Lung (tissue), 12 donors: ENCODE results near the gene EIF2D. TPM values are rescaled to one million over a fixed set of nuclear protein-coding genes. Genes with fewer than 3 reads are reported as not detected.

Experiments
- ATAC-seq: fragments of 200-7000 bp; cut with Tn5 transposase; one replicate; pipeline ENCODE4 v1.9.1; 2020; ENCODE audit warnings: moderate number of reproducible peaks; ENCODE audit not compliant: insufficient read depth, low FRiP score
- DNase-seq, 3 donors: peaks; one replicate each; pipeline ENCODE4 v3.0.0-alpha.2; 2013 to 2017
- H3K27ac ChIP-seq, 2 donors: one replicate each; pipeline ENCODE4 v1.5.1; 2013; ENCODE audit warnings: mild to moderate bottlenecking in 2 of 2, moderate library complexity in 2 of 2, control low read depth in 1 of 2, inconsistent platforms in 1 of 2, low read depth in 1 of 2, low read length in 1 of 2
- H3K27me3 ChIP-seq, 3 donors: one replicate each; pipeline ENCODE4 v1.5.1; 2013; ENCODE audit warnings: low read length in 2 of 3; ENCODE audit not compliant: control insufficient read depth in 3 of 3, insufficient read depth in 3 of 3
- H3K36me3 ChIP-seq, 4 donors: one replicate each; pipeline ENCODE4 v1.5.1; 2013; ENCODE audit warnings: low read length in 4 of 4, mild to moderate bottlenecking in 1 of 4, moderate library complexity in 1 of 4; ENCODE audit not compliant: control insufficient read depth in 4 of 4, insufficient read depth in 4 of 4
- H3K4me1 ChIP-seq, 5 donors: one replicate each; pipeline ENCODE4 v1.5.1; 2013; ENCODE audit warnings: low read length in 5 of 5, mild to moderate bottlenecking in 2 of 5, moderate library complexity in 1 of 5; ENCODE audit not compliant: control insufficient read depth in 5 of 5, insufficient read depth in 5 of 5
- H3K4me3 ChIP-seq: one replicate; pipeline ENCODE4 v1.5.1; 2013; ENCODE audit warnings: mild to moderate bottlenecking, control low read depth, moderate library complexity
- H3K9ac ChIP-seq, 2 donors: one replicate each; pipeline ENCODE4 v1.5.1; 2013; ENCODE audit warnings: low read length in 2 of 2, control low read depth in 1 of 2; ENCODE audit not compliant: insufficient read depth in 1 of 2
- H3K9me3 ChIP-seq, 4 donors: one replicate each; pipeline ENCODE4 v1.5.1; 2013; ENCODE audit warnings: low read length in 3 of 4, mild to moderate bottlenecking in 1 of 4, moderate library complexity in 1 of 4; ENCODE audit not compliant: control insufficient read depth in 4 of 4, insufficient read depth in 3 of 4
- WGBS, 2 donors: extraction: QIAGEN DNeasy Blood & Tissue Kit; methylation state at CpG; one replicate each; pipeline ENCODE4 v1.1.7; 2013; 5-methylcytosine and 5-hydroxymethylcytosine counted together
- polyA plus RNA-seq, 2 donors: library from polyadenylated mRNA; stranded (reverse); fragments of 200-250 nt; gene quantifications; one replicate each; pipeline ENCODE4 v1.2.1, GENCODE V29; 2013
- total RNA-seq, 2 donors: library from RNA; depleted of rRNA in 1 of 2; stranded (reverse); fragments of >200 nt in 1 of 2; gene quantifications; one replicate each; pipeline ENCODE4 v1.2.1, GENCODE V29; 2014 to 2021
- TF ChIP-seq, protein P1 (sequence below): IDR thresholded peaks from 2 replicates; pipeline ENCODE4 v1.5.1; 2012; ENCODE audit warnings: mild to moderate bottlenecking; ENCODE audit errors: control extremely low read depth, extremely low read depth
- donor health status: control.
- donor health status: control.
- donor health status: Bipolar disorder and iron deficiency.
- donor health status: healthy.
- donor health status: DM: yes; HTN: yes; CAD: no.

EIF2D gene
- total and polyA plus RNA-seq, 4 donors = 27.7 to 78.9 (median 43.2) TPM

DNA sequence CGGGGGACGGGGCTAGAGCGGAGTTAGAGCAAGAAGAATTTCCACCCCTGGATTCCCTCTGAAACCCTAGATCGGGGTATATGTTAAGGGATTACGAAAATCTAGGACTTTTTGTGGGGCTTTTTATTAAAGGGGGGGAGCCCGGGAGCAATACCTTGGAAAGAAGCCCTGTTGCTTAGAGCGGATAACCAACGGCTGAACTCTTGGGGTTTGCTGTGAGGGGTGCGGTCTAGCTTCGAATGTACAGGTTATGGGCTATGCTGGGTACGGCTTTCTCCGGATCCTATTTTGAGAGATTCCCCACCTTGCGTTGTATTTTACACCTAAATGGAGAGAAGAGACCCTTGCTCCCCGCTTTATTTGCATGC, 23.7 kb upstream of the EIF2D start:
- H3K27ac ChIP-seq = peak overlapping the region in 1 of 2 donors; percentile 91
- H3K4me1 ChIP-seq = peaks cover 2 to 39% (median 7%) of the 10 kb centered on the region in 5 donors
- peak overlapping the region; percentile 70 to 84 for H3K9ac ChIP-seq
- TF ChIP-seq, protein P1, sequence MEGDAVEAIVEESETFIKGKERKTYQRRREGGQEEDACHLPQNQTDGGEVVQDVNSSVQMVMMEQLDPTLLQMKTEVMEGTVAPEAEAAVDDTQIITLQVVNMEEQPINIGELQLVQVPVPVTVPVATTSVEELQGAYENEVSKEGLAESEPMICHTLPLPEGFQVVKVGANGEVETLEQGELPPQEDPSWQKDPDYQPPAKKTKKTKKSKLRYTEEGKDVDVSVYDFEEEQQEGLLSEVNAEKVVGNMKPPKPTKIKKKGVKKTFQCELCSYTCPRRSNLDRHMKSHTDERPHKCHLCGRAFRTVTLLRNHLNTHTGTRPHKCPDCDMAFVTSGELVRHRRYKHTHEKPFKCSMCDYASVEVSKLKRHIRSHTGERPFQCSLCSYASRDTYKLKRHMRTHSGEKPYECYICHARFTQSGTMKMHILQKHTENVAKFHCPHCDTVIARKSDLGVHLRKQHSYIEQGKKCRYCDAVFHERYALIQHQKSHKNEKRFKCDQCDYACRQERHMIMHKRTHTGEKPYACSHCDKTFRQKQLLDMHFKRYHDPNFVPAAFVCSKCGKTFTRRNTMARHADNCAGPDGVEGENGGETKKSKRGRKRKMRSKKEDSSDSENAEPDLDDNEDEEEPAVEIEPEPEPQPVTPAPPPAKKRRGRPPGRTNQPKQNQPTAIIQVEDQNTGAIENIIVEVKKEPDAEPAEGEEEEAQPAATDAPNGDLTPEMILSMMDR = no peak
- WGBS, 2 donors = 3 to 4% methylated on average over 14 of the region's 14 CpGs
- ATAC-seq (no peak), DNase-seq (peak in 1 of 3 donors; percentile 60)
- no peaks in the 10 kb centered on the region for H3K36me3 ChIP-seq
- H3K27me3 ChIP-seq = no peaks in the 10 kb centered on the region
- no peaks in the 10 kb centered on the region for H3K9me3 ChIP-seq
- peak overlapping the region; percentile 72 for H3K4me3 ChIP-seq

DNA sequence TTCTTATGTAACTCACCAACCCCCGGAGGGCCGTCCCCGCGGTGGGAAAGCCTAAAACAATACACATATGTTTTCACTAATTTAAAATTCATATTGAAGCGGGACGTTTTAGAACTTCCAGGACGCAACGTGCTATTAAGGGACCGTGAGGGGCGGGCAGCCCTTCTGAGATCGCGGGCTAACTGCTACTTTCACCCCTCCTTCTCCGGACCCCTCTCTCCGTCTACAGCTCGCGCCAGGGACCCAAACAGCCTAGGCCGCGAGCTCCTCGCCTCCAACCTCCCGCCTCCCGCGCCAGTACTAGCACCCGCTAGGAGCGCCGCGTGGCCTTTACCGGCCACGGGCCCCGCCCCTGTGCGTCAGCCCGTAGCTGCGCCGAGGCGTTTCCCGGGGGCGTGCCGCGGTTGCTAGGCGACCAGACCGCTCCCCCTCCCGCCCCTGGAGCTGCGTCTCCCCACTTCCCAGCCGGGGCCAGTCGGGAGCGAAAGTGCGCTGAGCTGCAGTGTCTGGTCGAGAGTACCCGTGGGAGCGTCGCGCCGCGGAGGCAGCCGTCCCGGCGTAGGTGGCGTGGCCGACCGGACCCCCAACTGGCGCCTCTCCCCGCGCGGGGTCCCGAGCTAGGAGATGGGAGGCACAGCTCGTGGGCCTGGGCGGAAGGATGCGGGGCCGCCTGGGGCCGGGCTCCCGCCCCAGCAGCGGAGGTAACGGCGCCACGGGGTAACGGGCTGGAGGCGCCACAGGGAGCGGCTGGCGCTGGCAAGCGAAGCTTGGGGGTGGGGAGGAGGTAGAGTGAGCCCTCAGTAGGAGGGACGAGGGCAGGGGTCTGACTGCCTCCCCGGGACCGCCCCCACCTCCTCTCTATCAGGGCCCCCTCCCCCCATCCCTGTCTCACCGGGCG, 23.1 kb upstream of the EIF2D start, which contains the start of gene DYRK3:
Gene DYRK3 (plus strand): TSS at position 457 of the 898 bp plus-strand sequence. CDS start 168 bp downstream, at position 625.
- no peaks in the 10 kb centered on the region for H3K9me3 ChIP-seq
- peaks cover 2 to 43% (median 7%) of the 10 kb centered on the region in 5 donors for H3K4me1 ChIP-seq
- no peaks in the 10 kb centered on the region for H3K27me3 ChIP-seq
- no peaks in the 10 kb centered on the region for H3K36me3 ChIP-seq
- ATAC-seq (peak; percentile 97), DNase-seq (peak; percentile 92 to 96 (median 95))
- H3K27ac ChIP-seq = peak within 1 kb of the TSS; percentile 74 to 91
- peak within 1 kb of the TSS; percentile 72 for H3K4me3 ChIP-seq
- 0 to 1% methylated on average over 67 to 84 of the region's 84 CpGs for WGBS, 2 donors
- TF ChIP-seq, protein P1 = peak; percentile 0
- H3K9ac ChIP-seq = peak within 1 kb of the TSS; percentile 82 to 84

DNA sequence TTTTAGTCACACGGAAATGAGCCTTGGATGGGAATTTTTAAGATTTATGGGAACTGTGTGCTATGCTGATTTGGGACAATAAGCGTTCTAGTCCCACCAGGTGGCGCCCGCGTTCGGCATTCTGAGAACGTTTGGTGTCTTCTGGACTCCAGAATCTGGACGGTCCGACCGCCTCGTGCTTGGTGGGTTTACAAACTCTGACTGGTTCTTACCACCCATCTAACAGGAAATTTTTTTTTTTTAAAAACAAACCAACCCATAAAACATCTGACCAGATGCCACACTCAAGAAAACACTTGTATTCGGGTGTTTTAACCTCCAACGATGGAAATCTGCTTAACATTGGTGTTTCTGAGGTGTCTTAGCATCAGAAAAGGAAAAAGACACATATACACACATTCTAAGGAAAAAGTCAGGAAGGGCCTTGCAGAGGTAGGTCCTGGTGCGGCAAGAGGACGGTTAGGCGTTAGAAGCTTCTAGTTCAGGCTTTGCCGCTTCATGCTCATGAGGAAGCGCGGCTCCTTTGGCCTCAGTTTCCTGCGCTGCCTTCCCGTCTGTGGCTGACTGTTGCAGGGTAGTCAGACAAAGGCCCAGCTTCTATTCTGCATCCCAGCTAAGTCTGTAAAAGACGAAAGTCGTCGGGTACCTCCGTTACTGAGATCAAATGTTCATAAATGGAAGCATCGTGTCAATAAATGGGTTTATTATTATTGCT, 22.3 kb upstream of the EIF2D start:
- DNase-seq = peak; percentile 91 to 96 (median 93)
- H3K9ac ChIP-seq = peak overlapping the region; percentile 33 to 82
- peaks cover 2 to 43% (median 7%) of the 10 kb centered on the region in 5 donors for H3K4me1 ChIP-seq
- TF ChIP-seq, protein P1 = peak; percentile 74
- no peaks in the 10 kb centered on the region for H3K36me3 ChIP-seq
- H3K27me3 ChIP-seq = no peaks in the 10 kb centered on the region
- peak; percentile 61 for ATAC-seq
- H3K4me3 ChIP-seq = no peak overlapping the region
- WGBS, 2 donors = 4 to 7% methylated on average over 26 of the region's 26 CpGs
- H3K9me3 ChIP-seq = no peaks in the 10 kb centered on the region
- H3K27ac ChIP-seq = peak overlapping the region; percentile 67 to 74
